Suppressor macrophage treated with lipopolysaccharide for 1 hour (primary cell): ENCODE data around the gene TDRD7.

Experiments
- DNase-seq, 3 donors: peaks; one replicate each; pipeline ENCODE4 v3.0.0-alpha.2; 2020 to 2022

Gene TDRD7

GRCh38 chr9:97387504-97387886, 24.4 kb upstream of the TDRD7 start:
- no peak for DNase-seq

- DNase-seq = no peak
Observed at GRCh38 chr9:97387936-97388684, 23.8 kb upstream of the TDRD7 start.

- DNase-seq = peak; percentile 95 to 98 (median 95)
Observed at GRCh38 chr9:97388721-97389238, 23.1 kb upstream of the TDRD7 start.

- no peak for DNase-seq
Observed at GRCh38 chr9:97389249-97389648, 22.6 kb upstream of the TDRD7 start.

- no peak for DNase-seq
Observed at GRCh38 chr9:97390791-97391406, 21.0 kb upstream of the TDRD7 start.

GRCh38 chr9:97394881-97395280, 17.0 kb upstream of the TDRD7 start:
- DNase-seq = no peak

- no peak for DNase-seq
Observed at GRCh38 chr9:97395745-97396144, 16.2 kb upstream of the TDRD7 start.

- DNase-seq = no peak
Observed at GRCh38 chr9:97396256-97396655, 15.6 kb upstream of the TDRD7 start.

GRCh38 chr9:97397220-97397619, 14.7 kb upstream of the TDRD7 start:
- no peak for DNase-seq

- peak; percentile 80 to 87 (median 87) for DNase-seq
Observed at GRCh38 chr9:97398999-97399758, 12.7 kb upstream of the TDRD7 start.

- DNase-seq = no peak
Observed at GRCh38 chr9:97403746-97404316, 8.1 kb upstream of the TDRD7 start.

- peak in 1 of 3 donors; percentile 48 for DNase-seq
Observed at GRCh38 chr9:97405551-97405950, 6.3 kb upstream of the TDRD7 start.

- DNase-seq = no peak
Observed at GRCh38 chr9:97406620-97407177, 5.2 kb upstream of the TDRD7 start.

- DNase-seq = no peak
Observed at GRCh38 chr9:97408562-97408961, 3.3 kb upstream of the TDRD7 start.

- no peak for DNase-seq
Observed at GRCh38 chr9:97411440-97411788, 482 bp upstream of the TDRD7 start.

GRCh38 chr9:97412626-97413385, 910 bp downstream of the TDRD7 start:
- peak; percentile 36 to 55 (median 38) for DNase-seq

GRCh38 chr9:97413462-97413861, 1.6 kb downstream of the TDRD7 start:
- no peak for DNase-seq

- no peak for DNase-seq
Observed at GRCh38 chr9:97415146-97415545, 3.2 kb downstream of the TDRD7 start.

- DNase-seq = no peak
Observed at GRCh38 chr9:97418880-97419279, 7.0 kb downstream of the TDRD7 start.

GRCh38 chr9:97419309-97419867, 7.5 kb downstream of the TDRD7 start:
- DNase-seq = peak in 1 of 3 donors; percentile 26

- DNase-seq = no peak
Observed at GRCh38 chr9:97425336-97425972, 13.6 kb downstream of the TDRD7 start.
